Suprapubic skin (tissue), 4 donors: Measurements from ENCODE around the gene IRF2BPL. TPM values are rescaled to one million over a fixed set of nuclear protein-coding genes. Genes with fewer than 3 reads are reported as not detected.

Experiments used
- DNase-seq, 2 donors: peaks; one replicate each; pipeline ENCODE4 v3.0.0-alpha.2; 2019; ENCODE audit warnings: low spot score in 2 of 2
- H3K27ac ChIP-seq: fragments of 200-600 bp; sonication (generic); one replicate; pipeline ENCODE4 v1.5.1; 2019
- H3K27me3 ChIP-seq: fragments of 200-600 bp; sonication (generic); one replicate; pipeline ENCODE4 v1.5.1; 2019
- H3K36me3 ChIP-seq: fragments of 200-600 bp; sonication (generic); one replicate; pipeline ENCODE4 v1.5.1; 2019
- H3K4me1 ChIP-seq: fragments of 200-600 bp; sonication (generic); one replicate; pipeline ENCODE4 v1.5.1; 2019
- H3K4me3 ChIP-seq: fragments of 200-600 bp; sonication (generic); one replicate; pipeline ENCODE4 v1.5.1; 2019; ENCODE audit warnings: mild to moderate bottlenecking
- H3K9me3 ChIP-seq: fragments of 200-600 bp; sonication (generic); one replicate; pipeline ENCODE4 v1.5.1; 2019
- EP300 ChIP-seq: sonication (generic); formaldehyde crosslinking; IDR thresholded peaks from one replicate; pipeline ENCODE4 v1.6.1; 2017; ENCODE audit warnings: antibody characterized with exemption
- POLR2A ChIP-seq, 2 donors: fragments of 450-650 bp; IDR thresholded peaks; one replicate each; pipeline ENCODE4 v1.6.1; 2017; ENCODE audit warnings: antibody characterized with exemption in 2 of 2, mild to moderate bottlenecking in 2 of 2, moderate library complexity in 2 of 2
- POLR2AphosphoS5 ChIP-seq, 3 donors: sonication (generic); formaldehyde crosslinking; IDR thresholded peaks; one replicate each; pipeline ENCODE4 v1.6.1; 2017; ENCODE audit warnings: antibody characterized with exemption in 3 of 3
- WGBS: methylation state at CpG from one replicate; pipeline ENCODE4 v1.1.5; 2018; 5-methylcytosine and 5-hydroxymethylcytosine counted together
- total RNA-seq, 4 donors: library from RNA; depleted of rRNA; stranded (reverse); fragments of >200 nt; gene quantifications; one replicate each; pipeline ENCODE4 v1.1.0, GENCODE V29; 2016
- TF ChIP-seq, protein P1 (sequence below), 2 donors: fragments of 200-600 bp in 1 of 2; fragments of 450-650 bp in 1 of 2; sonication (generic) in 1 of 2; IDR thresholded peaks; one replicate each; pipeline ENCODE4 v1.5.1; 2016 to 2019; ENCODE audit warnings: antibody characterized with exemption in 2 of 2, mild to moderate bottlenecking in 1 of 2, moderate library complexity in 1 of 2

The IRF2BPL gene
- total RNA-seq, 4 donors from 2014 or later = 44.7 to 72.7 (median 65.6) TPM

DNA sequence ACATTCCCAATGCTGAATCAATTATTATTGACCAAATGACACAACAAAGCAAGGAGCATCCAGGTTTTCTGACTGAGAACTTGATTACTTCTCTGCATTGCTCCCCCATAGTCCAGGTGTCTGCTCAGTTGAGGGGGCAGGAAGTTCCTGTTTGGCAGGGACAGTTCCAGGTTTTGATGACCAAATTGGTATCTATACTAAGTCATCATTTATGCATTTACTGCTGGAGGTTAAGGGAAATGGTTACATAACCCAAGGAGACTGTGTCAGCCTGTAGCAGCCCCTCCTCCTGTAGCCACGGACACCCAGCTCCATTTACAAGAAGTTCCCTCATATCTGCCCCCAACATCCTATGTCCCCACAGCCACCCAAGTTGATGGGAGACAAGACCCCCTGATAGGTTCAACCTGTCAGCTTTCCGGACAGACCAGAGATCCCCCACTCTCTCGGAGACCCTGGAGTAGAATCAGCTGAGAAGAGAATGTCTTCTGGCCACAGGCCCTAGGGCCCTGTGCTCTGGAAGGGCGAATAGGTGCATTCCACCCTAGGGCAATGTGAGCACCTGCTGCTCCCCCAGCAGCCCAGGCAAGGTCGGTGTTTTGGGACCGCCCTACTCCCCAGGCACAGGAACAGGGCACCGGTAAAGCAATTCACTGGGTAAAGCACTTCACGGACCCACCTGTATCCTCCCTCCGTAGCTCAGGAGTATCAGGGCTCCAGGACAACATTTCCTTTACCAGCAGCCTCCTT lies 23.6 kb downstream of the IRF2BPL start:
- no peaks in the 10 kb centered on the region for H3K36me3 ChIP-seq
- H3K27me3 ChIP-seq = no peaks in the 10 kb centered on the region
- no peaks in the 10 kb centered on the region for H3K9me3 ChIP-seq
- no peak overlapping the region for H3K27ac ChIP-seq
- H3K4me1 ChIP-seq = peaks cover 54% of the 10 kb centered on the region
- DNase-seq = no peak
- H3K4me3 ChIP-seq = no peak overlapping the region
- WGBS = 79% methylated on average over 4 of the region's 9 CpGs
- TF ChIP-seq, protein P1, sequence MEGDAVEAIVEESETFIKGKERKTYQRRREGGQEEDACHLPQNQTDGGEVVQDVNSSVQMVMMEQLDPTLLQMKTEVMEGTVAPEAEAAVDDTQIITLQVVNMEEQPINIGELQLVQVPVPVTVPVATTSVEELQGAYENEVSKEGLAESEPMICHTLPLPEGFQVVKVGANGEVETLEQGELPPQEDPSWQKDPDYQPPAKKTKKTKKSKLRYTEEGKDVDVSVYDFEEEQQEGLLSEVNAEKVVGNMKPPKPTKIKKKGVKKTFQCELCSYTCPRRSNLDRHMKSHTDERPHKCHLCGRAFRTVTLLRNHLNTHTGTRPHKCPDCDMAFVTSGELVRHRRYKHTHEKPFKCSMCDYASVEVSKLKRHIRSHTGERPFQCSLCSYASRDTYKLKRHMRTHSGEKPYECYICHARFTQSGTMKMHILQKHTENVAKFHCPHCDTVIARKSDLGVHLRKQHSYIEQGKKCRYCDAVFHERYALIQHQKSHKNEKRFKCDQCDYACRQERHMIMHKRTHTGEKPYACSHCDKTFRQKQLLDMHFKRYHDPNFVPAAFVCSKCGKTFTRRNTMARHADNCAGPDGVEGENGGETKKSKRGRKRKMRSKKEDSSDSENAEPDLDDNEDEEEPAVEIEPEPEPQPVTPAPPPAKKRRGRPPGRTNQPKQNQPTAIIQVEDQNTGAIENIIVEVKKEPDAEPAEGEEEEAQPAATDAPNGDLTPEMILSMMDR (IDR thresholded peaks at IDR 0.05) = no peak
- TF ChIP-seq EP300 (no peak), POLR2AphosphoS5 (IDR thresholded peaks at IDR 0.05) (no peak), POLR2A (IDR thresholded peaks at IDR 0.05) (no peak)

DNA sequence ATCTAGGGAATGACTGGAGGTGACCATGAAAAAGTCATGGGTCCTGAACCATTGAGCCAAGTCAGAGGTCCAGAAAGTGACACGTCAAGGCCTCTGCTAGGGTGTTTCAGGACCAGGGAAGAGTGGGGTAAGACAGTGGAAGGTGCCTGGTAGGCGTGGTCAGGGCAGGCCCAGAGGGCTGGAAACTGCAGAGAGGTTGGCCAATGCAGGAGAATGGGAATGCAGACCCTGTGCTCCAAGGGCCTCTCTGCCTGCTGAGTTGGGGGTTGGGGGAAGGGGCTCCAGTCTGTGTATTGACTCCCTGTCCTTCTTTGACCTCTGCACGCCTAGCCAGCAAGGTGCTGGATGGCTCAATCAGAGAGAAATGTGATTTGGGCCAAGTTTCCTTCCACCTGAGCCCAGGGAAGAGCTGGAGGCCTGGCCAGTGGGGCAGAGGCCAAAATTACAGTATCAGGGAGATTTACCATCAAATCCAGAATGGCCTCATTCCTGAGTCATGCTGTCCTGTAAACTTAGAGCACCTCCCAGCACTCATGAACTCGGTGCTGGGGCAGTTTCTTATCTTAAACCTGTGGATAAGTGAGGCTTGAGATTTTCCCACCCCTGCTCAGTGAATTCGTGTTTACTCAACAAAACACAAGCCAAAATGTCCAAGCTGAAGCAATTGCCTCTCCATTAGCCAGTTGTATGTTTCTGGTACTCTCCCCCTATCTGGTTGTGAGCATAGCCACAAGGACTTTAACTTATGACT lies 24.4 kb downstream of the IRF2BPL start:
- H3K9me3 ChIP-seq = no peaks in the 10 kb centered on the region
- no peak for DNase-seq
- H3K27me3 ChIP-seq = no peaks in the 10 kb centered on the region
- H3K4me3 ChIP-seq = no peak overlapping the region
- no peak overlapping the region for H3K27ac ChIP-seq
- H3K36me3 ChIP-seq = no peaks in the 10 kb centered on the region
- TF ChIP-seq, protein P1 (IDR thresholded peaks at IDR 0.05) = no peak
- TF ChIP-seq POLR2A (IDR thresholded peaks at IDR 0.05) (no peak), POLR2AphosphoS5 (IDR thresholded peaks at IDR 0.05) (no peak), EP300 (no peak)
- H3K4me1 ChIP-seq = peaks cover 53% of the 10 kb centered on the region
- WGBS = 69% methylated on average over 4 of the region's 5 CpGs

DNA sequence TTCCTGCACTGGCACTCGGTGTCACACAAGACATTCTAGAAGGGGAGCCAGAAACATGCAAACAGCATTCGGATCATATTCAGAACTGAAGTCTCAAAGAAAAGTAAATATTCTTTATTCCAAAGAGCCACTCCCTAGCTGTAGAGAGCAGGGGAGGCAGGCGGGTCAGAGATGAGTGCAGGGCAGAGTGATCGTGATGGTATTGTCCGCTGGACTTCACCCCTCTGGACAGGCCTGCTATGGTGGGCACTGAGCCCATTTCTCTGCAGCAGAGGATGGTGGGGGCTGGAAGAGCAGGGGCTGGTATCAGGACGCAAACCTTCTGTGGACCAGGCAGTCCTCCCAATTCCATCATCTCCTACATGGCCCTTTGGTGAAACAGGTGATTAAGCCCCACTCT lies 25.6 kb downstream of the IRF2BPL start:
- WGBS = 81% methylated on average over 6 of the region's 6 CpGs
- Histone ChIP-seq H3K36me3 (no peaks in the 10 kb centered on the region), H3K27me3 (no peaks in the 10 kb centered on the region), H3K4me1 (peaks cover 42% of the 10 kb centered on the region), H3K27ac (no peak overlapping the region), H3K9me3 (no peaks in the 10 kb centered on the region), H3K4me3 (no peak overlapping the region)
- no peak for DNase-seq
- TF ChIP-seq, protein P1 (IDR thresholded peaks at IDR 0.05) = no peak
- no peak for TF ChIP-seq POLR2AphosphoS5 (IDR thresholded peaks at IDR 0.05)
- TF ChIP-seq POLR2A (IDR thresholded peaks at IDR 0.05) = no peak
- TF ChIP-seq EP300 = no peak

DNA sequence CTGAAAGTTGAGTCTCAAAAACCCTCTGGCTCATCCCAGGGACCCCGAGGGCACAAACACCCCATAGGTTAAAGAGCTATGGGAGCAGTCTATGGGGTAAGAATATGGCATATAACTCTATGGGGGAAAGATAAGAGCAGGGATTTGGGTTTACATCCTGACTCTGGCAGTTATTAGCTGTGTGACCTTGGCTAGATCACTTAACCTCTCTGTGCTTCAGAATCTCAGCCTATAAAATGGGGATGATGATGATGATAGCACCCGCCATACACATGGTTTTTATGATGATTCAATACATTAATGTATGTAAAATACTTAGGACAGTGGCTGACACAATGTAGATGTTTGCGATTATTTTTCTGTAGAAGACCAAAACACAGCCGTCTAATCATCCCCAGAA lies 26.2 kb downstream of the IRF2BPL start:
- Histone ChIP-seq H3K36me3 (no peaks in the 10 kb centered on the region), H3K27ac (no peak overlapping the region), H3K9me3 (no peaks in the 10 kb centered on the region), H3K27me3 (no peaks in the 10 kb centered on the region), H3K4me3 (no peak overlapping the region), H3K4me1 (peaks cover 36% of the 10 kb centered on the region)
- TF ChIP-seq, protein P1 (IDR thresholded peaks at IDR 0.05) = no peak
- TF ChIP-seq POLR2A (IDR thresholded peaks at IDR 0.05) (no peak), EP300 (no peak), POLR2AphosphoS5 (IDR thresholded peaks at IDR 0.05) (no peak)
- DNase-seq = no peak
- 87% methylated on average over 4 of the region's 4 CpGs for WGBS
